ENCODE measurements around the gene RRN3.
"Not testable (repeated sequence)": the region's sequence is repeated elsewhere in the genome, so short reads cannot be mapped to it uniquely, and the experiment has no call there.

The RRN3 gene, protein sequence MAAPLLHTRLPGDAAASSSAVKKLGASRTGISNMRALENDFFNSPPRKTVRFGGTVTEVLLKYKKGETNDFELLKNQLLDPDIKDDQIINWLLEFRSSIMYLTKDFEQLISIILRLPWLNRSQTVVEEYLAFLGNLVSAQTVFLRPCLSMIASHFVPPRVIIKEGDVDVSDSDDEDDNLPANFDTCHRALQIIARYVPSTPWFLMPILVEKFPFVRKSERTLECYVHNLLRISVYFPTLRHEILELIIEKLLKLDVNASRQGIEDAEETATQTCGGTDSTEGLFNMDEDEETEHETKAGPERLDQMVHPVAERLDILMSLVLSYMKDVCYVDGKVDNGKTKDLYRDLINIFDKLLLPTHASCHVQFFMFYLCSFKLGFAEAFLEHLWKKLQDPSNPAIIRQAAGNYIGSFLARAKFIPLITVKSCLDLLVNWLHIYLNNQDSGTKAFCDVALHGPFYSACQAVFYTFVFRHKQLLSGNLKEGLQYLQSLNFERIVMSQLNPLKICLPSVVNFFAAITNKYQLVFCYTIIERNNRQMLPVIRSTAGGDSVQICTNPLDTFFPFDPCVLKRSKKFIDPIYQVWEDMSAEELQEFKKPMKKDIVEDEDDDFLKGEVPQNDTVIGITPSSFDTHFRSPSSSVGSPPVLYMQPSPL

DNA sequence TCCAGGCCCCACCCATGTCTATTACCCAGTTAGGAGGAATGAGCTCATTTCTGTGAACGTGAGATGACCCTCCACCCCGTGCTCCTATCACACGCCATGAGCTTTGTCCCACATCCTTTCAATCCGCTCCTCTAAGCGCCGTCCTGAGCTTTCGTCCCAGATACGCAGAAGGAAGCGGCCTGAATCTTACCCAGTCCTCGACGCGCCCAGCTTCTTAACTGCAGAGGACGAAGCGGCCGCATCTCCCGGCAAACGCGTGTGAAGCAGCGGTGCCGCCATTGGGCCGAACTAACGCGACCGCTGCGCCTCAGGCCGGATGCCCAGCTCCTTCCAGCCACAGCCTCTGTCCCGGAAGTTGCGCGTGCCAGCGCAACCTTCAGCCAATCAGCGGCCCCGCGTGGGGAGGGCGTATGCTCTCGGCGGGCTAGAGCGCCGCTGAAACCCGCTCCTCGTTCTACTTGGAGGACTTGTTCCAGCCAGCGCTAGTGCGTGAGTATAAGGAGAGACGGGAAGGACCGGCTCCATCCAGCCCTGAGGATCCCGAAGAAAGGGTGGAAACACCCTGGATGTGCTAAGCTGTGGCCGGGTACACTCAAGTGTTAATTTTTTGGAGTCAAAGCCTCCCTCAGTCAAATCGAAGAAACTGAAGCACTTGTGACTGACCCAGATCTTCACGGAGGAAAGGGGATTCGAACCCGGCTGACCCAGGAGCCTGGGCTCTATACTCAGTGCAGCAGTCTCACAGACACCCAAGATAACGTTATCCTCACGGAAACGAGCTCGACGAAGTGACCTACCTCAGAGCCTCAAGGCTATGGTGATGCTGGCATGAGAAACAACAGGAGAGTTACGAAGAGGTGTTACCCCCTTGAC is at the start of gene RRN3:
TSS of gene RRN3 (minus strand) at position 318 of the 873 bp plus-strand sequence. CDS start at position 279, 39 bp downstream.
- not testable (repeated sequence) for FAIRE-seq

DNA sequence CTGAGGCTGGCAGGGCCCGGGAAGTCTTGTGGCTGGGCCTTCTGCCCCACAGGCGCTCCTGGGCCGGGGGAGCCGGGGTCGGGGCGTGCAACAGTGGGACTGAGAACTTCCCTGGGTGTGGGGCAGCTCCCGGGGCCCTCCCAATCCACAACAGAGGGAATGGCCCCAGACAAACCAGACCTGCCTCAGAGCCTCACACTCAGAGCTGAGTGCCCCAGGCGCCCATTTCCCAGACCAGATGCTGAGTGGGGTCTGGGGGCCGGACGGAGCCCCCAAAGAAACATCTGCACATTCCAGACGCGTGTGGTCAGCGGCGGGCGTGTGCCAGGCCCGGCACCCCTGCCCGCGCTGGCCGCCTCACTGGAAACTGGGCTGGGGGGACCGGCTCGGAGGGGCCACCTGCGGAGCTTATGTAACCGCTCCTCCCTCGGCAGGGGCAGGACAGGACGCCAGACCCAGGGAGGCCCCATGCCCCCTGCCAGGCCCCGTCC is 49.6 kb upstream of the RRN3 start:
- not testable (repeated sequence) for FAIRE-seq

DNA sequence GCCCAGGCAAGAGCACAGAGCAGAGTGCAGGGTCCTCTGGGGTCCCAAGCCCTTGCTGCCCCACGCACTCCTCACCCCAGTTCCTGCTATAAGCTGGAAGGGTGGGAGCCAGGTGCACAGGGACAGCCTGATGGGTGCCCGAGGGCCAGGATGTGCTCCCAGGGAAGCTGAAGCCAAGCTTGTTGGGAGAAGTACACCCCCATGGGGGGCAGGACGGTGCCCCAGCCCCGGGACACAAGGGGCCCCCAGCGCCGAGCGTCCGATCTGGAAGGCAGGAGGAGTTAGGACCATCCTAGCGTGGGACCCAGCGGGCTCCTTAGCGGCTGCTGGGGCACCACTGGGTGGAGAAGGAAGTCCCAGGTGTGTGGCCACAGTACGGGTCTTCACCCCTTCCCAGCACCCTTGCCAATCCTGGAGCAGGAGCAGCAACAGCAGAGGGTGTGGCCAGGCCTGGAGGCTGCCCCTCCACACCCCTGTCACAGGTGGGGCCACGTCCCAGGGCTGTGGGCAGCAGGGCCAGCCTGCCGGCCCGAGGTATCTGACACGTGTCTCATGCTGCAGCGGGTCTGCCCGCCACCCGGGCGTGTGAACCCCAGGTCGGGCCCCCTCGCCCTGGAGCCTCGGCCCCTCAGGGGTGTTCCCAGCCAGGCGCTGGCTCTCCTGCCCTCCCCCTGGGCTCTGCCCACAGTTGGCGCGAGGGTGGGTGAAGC is 49.0 kb upstream of the RRN3 start:
- not testable (repeated sequence) for FAIRE-seq

DNA sequence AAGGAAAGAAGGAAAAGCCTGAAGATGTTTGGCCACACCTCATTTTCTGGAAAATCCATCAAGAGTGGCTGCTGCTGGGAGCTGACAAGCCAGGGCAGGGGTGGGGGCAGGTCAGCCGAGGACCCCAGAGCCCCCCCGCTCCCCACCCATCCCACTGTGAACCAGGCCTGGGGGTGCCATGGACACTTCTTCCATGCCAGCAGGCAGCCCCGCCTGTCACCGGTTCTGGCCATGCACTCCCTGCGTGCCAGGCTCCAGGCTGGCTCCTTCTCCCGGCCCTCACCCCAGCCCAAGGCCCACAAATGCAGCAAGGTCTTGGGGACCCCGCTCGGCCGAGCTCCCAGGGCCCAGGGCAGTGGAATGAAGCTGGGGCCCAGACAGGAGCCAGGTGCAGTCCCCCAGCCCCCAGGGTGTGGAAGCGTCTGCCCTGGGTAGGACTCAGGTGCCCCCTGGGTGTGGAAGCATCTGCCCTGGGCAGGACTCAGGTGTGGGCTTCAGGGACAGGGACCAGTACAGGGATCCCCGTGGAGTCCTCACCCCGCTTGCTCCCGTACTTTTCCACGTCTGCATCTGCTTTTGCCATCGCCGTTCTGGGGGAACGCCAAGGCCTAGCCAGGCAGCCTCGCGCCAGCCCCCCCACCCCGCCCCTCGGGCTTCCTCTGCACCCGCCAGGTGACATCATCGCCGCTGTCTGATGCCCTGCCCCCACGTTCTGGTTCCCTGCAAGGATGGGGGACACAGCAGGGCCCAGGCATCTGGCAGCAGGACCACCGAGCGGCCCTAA is 48.2 kb upstream of the RRN3 start:
- not testable (repeated sequence) for FAIRE-seq

DNA sequence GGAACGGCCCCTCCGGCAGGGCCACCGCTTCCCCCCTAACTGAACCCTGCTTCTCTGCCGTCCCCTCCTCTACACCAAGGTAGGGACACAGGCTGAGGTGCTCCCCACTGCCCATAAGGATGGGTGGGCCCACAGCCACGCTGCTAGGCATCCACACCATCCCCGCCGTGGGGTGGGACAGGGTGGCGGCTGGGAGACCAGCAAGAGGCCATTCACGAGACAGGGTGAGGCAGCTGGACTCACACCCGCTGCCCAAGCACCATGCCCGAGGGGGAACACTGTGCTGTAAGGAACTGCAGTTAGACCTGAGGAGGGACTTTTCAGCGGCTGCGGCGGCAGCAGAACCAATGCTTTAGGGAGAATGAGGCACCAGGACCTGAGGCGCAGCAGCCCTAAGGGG is 47.5 kb upstream of the RRN3 start:
- FAIRE-seq = no peak

DNA sequence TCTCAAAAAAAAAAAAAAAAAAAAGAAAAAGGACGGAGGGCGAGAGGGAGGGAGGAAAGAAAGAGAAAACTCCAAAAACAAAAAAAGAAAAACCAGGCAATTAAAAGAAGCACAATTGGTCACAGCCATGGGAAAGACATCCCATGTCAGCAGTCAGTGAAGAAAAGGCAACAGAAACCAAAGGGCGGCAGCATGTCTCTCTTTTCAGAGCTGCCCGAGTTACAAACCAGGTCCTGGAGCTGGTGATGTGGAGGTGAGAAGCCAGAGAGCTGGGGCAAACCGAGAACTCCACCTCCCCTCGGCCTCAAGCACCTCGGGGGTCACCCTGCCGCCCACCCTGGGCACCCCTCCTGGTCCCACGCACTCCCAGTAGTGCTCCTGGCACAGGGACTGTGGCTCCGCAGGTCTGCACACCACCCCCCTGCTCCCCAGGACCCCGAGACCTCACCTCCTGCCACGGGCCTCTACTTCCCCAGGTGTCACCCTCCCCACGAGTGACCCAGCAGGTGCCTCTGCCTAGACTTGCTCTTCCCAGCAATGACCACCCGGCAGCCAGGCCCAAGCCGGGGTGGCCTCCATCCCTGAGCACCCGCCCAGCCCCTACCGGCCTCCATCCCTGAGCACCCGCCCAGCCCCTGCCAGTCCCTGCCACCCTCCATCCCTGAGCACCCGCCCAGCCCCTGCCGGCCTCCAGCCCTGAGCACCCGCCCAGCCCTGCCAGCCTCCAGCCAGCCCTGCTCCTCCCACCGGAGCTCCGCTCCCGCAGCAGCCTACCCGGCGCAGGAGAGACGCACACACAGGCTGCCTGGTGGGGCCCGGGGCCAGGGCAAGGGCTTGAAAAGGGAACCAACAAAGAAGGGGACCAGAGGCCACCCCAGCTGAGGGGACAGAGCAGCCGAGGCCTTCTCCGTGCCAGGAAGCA is 46.6 kb upstream of the RRN3 start:
- FAIRE-seq = not testable (repeated sequence)

DNA sequence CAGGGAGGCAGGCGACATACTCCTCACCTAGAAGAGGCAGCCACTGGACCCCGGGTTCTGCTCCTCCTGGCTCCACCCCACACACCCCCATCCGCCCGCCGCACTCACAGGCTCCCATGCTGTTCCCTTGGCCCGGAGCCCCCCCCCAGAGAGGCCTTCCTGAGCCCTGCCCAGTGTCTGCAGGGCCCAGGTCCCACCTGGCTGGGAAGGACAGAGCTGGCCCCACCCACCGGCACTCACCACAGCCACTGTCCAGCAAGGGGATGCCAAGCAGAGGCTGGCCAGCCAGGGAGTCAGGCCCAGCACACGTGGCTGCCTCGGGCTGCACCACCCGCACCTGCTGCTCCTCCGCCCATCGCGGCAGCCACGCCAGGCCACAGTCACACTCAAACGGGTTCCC is 43.4 kb upstream of the RRN3 start:
- FAIRE-seq = not testable (repeated sequence)

DNA sequence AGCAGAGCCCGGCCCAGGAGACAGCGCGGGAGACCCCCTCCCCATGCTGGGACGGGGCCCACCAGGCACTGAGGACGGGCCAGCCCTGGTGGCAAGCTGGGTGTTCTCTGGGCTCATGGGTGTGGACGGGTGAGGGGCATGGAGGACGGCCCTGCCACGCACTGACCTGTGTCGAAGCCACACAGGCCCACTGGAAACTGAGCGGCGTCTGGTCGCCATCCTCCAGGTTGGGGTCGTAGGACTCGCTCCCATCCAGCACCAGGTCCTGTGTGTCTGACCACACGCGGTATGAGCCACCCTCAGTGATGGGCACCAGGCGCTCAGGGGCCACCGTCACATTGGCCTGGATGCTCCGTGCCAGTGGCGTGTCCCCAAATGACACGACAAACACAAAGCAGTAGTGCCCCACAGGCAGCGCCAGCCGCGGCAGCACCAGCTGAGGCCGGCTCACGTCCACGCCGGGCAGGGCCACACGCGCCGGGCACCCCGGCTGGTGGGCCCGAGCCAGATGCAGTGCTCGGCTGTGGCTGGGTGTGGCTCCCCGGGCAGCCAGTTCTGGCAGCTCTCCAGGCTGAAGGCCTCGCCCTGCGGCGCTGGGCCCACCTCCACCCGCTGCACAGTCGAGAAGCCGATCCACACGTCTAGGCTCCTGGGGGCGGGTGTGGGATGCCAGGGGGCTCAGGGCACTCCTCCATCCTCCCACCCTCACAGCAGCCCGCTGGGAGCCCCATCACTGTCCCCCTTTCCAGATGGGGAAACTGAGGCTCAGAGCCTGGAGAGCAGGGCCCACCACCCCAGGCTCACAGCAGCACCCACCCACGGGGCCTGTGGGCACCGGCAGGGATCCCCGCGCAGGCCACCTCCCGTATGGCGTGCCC is 41.6 kb upstream of the RRN3 start:
- not testable (repeated sequence) for FAIRE-seq

DNA sequence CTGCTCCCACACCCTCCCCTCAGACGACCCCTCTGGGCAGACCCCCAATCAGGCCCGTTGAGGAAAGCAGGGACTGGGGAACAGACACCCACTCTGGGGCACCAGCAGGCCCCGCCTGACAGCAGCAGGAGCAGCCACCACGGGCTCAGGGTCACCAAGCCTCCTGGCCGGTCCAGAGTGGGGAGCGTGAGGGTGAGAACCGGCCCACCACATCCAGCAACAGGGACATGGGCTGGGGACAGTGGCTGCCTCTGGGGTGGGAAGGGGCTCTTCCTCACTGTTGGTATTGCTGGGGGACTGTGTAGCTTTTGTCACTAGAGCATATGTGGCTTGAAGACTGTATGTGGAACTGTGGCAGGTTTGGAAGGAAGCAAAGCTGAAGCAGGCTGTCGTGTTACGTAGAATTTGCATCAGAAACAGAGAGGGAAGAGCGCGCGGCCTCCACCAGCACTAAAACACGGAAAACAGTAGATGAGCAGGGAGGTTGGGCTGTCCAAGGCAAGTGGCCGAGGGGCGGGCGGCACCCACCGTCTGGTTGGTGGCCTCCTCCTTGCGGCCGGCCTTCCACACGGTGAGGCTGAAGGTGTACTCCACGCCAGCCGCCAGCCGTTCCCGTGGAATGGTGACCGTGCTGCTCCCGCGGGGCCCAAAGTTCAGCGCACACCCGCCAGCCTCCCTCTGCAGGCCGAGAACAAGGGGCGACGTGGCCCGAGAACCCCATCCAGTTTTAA is 40.8 kb upstream of the RRN3 start:
- not testable (repeated sequence) for FAIRE-seq

DNA sequence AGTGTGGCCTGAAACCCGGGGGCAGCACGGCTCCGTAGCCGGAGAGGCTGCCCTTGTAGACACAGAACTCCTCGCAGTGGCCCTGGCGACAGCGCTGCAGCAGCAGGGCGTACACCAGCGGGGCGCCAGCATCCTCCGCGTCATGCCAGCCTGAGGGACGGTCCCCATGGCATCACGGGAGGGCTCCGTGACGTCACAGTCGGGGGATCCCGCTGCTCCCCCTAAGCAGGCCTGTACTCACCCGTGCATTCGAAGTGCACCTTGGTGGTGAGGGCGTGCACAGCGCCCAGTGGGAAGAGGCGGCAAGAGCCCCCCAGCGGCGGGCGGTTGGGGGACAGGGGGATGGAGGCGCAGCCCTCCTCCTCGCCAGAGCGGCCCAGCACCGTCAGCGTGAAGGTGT is 39.5 kb upstream of the RRN3 start:
- not testable (repeated sequence) for FAIRE-seq

DNA sequence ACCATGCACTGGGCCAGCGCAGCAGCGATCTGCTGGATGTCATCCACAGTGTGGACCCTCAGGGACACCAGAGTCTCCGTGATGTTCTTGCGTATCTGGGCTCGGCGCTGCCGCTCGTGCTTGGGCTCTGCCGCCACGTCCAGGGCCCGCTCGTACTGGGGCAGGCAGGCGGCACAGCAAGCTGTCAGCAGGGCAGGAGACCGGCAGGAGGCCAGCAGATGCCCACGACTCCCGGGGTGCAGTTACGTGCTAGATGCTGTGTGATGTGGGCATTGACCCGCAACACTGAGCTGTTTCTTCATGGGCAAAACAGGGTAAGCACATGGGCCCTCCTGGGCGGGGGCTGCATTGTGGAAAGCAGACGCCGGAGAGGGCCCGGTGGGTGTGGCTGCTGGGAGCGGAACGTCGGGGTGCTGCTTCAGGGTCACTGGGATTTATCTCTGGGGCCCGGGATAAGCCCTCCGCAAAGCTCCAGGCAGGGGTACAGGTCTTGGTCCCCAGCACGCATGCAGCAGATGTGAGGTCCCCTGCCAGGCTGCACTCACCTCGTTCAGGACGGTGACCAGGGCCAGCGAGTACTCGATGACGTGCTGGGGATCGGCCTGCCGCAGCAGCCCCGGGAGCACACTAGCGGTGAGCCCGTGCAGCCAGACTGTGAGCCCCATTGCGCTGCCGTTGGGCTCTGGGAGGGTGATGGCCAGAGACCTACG is 38.8 kb upstream of the RRN3 start:
- FAIRE-seq = not testable (repeated sequence)

DNA sequence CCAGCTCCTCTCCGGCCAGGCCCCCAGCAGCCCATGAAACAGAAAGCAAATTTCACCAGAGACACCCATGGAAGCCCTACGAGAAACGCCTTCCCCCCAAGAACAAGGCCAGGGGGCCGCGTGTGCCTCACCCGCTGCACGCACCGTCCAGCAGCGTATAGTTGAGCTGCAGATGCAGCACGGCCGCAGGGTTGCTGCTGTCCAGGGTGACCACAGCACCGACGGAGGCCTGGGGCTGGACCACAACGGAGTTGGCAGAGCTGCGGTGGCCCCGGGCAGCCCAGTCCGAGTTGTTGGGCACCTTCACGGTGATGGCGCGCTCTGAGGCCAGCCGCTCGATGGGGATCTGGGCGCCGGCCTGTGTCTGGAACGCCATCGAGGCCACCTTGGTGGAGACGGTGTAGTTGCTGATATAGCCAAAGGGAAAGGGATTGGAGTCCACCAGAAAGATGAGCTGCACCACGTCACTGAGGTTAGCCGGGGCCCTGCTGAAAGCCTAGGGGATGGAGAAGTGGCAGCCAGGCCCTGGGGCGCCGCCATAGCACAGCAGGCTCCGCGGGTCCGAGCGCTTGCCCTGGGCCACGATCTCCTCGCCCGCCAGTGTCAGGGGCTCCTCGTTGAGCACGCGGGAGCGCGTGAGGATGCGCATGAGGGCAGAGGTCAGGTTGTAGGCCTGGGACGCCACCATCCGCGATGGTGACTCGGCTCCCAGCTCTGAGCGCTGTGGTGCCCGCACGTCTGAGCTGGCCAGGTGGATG is 37.0 kb upstream of the RRN3 start:
- not testable (repeated sequence) for FAIRE-seq

DNA sequence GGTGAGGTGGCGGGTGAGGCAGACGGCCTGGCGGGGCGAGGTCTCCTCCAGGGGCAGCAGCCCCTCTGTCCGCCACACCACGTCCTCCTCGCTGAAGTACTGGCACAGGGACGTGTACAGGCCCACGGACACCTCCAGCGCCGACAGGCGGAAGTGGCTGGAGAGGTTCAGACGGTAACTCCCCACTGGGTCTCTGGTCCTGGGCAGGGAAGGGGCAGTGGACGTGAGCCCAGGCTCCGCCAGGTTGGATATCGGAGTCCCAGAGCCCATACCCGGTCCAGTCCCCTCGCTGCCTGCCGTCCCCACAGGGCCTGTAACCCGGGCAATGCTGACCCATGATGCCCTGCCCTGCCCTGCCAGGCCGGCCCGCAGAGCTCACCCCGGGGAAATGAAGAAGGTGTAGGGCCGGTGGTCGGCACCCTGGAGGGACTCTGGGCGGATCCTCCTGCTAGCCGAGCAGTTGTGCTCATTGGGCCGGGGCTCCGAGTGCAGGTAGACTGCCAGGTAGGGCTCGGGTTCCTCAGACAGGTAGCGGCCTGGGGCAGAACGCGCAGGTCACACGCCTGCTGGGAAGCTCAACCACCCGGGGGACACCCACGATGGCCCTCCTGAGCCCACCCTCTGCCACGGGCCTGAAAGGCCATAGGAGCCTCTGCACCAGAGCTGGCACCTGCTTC is 36.3 kb upstream of the RRN3 start:
- not testable (repeated sequence) for FAIRE-seq

DNA sequence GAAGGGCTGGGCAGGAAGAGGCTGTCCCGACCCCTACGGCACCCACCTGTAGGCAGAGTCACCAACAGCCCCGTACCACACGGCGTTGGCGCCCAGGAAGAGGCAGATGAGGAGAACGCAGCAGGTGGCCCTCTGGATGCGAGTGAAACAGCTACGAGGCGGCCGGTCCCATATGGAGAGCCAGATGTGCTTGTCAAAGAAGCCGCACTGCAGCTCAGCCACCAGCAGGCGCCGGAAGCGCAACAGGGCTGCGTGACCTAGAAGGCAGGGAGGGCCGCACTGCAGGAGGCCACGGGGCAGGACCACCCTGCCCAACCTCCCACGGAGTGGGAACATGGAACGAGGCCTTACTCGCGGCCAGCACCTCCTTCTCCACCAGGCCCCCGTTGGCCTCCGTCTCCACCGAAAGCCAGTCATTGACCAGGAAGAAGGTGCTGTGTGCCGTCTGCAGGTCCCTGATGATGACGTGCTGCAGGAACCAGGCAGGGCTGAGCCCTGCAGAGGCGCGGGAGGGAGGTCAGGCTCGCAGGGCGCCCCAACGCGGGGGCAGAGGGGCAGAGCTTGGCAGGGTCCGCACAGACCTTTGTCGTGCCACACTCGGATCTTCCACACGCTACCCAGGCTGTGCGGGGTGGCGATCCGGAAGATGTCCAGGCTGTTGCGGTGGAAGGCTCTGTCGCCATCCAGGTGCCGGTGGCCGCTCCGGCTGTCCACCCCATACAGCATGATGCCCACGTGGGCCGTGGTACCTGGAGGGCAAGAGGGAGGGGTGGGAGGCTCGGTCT is 33.8 kb upstream of the RRN3 start:
- FAIRE-seq = not testable (repeated sequence)

DNA sequence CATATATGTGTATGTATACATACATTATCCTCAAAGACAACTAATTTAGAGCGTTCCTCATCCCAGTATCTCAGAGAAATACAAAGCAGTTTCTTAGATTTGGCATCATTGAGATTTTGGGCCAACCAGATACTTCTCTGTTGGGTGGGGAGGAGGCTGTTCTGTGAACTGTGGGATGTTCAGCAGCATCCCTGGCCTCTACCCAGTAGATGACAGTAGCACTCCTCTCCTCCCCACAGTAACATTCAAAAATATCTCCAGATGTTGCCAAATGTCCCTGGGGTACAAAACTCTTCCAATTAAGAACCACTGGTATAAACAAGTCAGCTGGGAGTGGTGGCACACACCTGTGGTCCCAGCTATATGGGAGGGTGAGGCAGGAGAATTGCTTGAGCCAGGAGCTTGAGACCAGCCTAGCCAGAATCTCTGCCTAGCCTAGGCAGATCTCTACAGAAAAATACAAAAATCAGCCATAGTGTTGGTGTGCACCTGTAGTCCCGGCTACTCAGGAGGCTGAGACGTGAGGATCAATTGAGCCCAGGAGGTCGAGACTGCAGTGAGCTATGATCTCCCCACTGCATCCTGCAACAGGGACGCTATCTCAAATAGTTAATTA is 6.4 kb upstream of the RRN3 start:
- not testable (repeated sequence) for FAIRE-seq
